Mesendoderm (in vitro differentiated cells): ENCODE data around the gene HTR1B.

ENCODE experiments used
- DNase-seq: peaks from one replicate; pipeline ENCODE4 v3.0.0; 2013
- H2AK5ac ChIP-seq: 2 replicates; pipeline ENCODE4 v1.6.1; 2013; ENCODE audit warnings: low read length, inconsistent platforms
- H2BK120ac ChIP-seq: 2 replicates; pipeline ENCODE4 v1.6.1; 2013; ENCODE audit warnings: low read depth, mild to moderate bottlenecking, low read length, moderate library complexity, mixed read lengths
- H2BK15ac ChIP-seq: replicated peaks from 2 replicates; pipeline ENCODE4 v1.6.1; 2013; ENCODE audit warnings: low read depth, mild to moderate bottlenecking, moderate library complexity
- H2BK5ac ChIP-seq: 2 replicates; pipeline ENCODE4 v1.6.1; 2013; ENCODE audit warnings: low read length, inconsistent platforms
- H3K18ac ChIP-seq: 2 replicates; pipeline ENCODE4 v1.6.1; 2013; ENCODE audit warnings: mild to moderate bottlenecking, low read length, mixed read lengths
- H3K23ac ChIP-seq: one replicate; pipeline ENCODE4 v1.6.1; 2013; ENCODE audit warnings: low read length
- H3K27ac ChIP-seq: 2 replicates; pipeline ENCODE4 v1.5.1; 2013; ENCODE audit warnings: low read depth, mild to moderate bottlenecking, inconsistent platforms, low read length, moderate library complexity
- H3K27me3 ChIP-seq: 2 replicates; pipeline ENCODE4 v1.6.1; 2013; ENCODE audit warnings: low read length, control low read depth, mild to moderate bottlenecking, inconsistent platforms; ENCODE audit not compliant: insufficient read depth, poor library complexity
- H3K36me3 ChIP-seq: 2 replicates; pipeline ENCODE4 v1.6.1; 2013; ENCODE audit warnings: low read length, inconsistent platforms; ENCODE audit not compliant: control insufficient read depth, insufficient read depth
- H3K4ac ChIP-seq: one replicate; pipeline ENCODE4 v1.6.1; 2013; ENCODE audit warnings: low read depth, mild to moderate bottlenecking, low read length, moderate library complexity
- H3K4me1 ChIP-seq: 2 replicates; pipeline ENCODE4 v1.6.1; 2013; ENCODE audit warnings: low read depth, low read length, inconsistent platforms; ENCODE audit not compliant: control insufficient read depth
- H3K4me2 ChIP-seq: 2 replicates; pipeline ENCODE4 v1.6.1; 2013; ENCODE audit warnings: low read length
- H3K4me3 ChIP-seq: 2 replicates; pipeline ENCODE4 v1.5.1; 2013; ENCODE audit warnings: mild to moderate bottlenecking, low read length
- H3K56ac ChIP-seq: one replicate; pipeline ENCODE4 v1.6.1; 2013; ENCODE audit warnings: low read length
- H3K79me1 ChIP-seq: 2 replicates; pipeline ENCODE4 v1.6.1; 2013; ENCODE audit warnings: low read length, inconsistent platforms
- H3K79me2 ChIP-seq: 2 replicates; pipeline ENCODE4 v1.6.1; 2013; ENCODE audit warnings: mild to moderate bottlenecking, low read length; ENCODE audit not compliant: control insufficient read depth, insufficient read depth
- H3K9ac ChIP-seq: 2 replicates; pipeline ENCODE4 v1.6.1; 2013; ENCODE audit warnings: low read length, inconsistent platforms
- H4K5ac ChIP-seq: one replicate; pipeline ENCODE4 v1.6.1; 2013; ENCODE audit warnings: low read length
- H4K8ac ChIP-seq: one replicate; pipeline ENCODE4 v1.6.1; 2013; ENCODE audit warnings: low read depth, mild to moderate bottlenecking, control low read depth, low read length, moderate library complexity
- WGBS: extraction: QIAGEN DNeasy Blood & Tissue Kit; methylation state at CpG from one replicate; pipeline ENCODE4 v1.1.7; 2013; ENCODE audit warnings: low lambda C conversion rate, missing lambda C conversion rate; ENCODE audit not compliant: insufficient coverage; ENCODE audit errors: extremely low coverage; 5-methylcytosine and 5-hydroxymethylcytosine counted together

Gene HTR1B

DNA sequence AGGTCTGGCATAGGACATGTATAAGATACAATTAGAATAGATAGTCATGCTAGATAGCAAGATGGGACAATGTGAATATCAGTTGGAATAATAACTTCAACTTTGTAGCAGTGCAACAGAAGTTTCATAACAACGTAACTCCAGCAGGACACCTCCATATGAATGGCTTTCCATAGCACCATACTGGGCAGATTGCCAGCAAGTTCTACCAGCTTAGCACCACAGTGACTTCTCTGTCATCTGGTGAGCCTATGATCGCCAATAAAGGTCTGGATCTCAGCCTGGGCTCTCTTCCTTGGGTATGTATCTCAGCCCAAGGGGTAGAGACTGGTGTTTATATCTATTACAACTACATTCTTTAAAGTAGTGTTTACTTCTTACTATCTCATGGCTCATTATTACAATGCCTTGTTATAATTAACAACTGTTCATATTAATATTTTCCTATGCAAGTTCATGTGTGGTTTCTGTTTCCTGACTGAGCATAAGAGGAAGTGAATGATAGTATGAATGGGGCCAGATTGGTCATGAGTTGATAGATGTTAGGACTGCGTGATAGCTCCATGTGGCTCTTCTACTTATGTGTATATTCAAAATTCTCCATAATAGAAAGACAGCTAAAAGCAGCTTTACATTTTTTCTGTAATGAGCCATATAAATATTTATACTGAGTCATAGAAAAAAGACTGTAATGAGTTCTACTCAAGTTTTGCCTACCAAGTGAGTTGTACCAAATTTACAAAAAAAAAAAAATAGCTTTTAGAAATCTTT is 22.9 kb downstream of the HTR1B start:
- H2AK5ac ChIP-seq, result no peak overlapping the region
- H2BK120ac ChIP-seq, result no peak overlapping the region
- no peak overlapping the region for H3K18ac ChIP-seq
- WGBS, result no CpG with 5 or more reads among the region's 3 CpGs
- H2BK5ac ChIP-seq, result no peak overlapping the region
- no peak for DNase-seq
- H2BK15ac ChIP-seq, result no peak overlapping the region
- no peak overlapping the region for H3K4ac ChIP-seq
- no peak overlapping the region for H3K9ac ChIP-seq
- H4K5ac ChIP-seq, result no peak overlapping the region
- no peaks in the 10 kb centered on the region for H3K27me3 ChIP-seq
- no peaks in the 10 kb centered on the region for H3K79me2 ChIP-seq
- no peaks in the 10 kb centered on the region for H3K4me1 ChIP-seq
- no peak overlapping the region for H4K8ac ChIP-seq
- H3K4me3 ChIP-seq, result no peak overlapping the region
- no peak overlapping the region for H3K56ac ChIP-seq
- no peaks in the 10 kb centered on the region for H3K79me1 ChIP-seq
- H3K23ac ChIP-seq, result no peak overlapping the region
- no peak overlapping the region for H3K27ac ChIP-seq
- no peaks in the 10 kb centered on the region for H3K36me3 ChIP-seq
- H3K4me2 ChIP-seq, result no peak overlapping the region

DNA sequence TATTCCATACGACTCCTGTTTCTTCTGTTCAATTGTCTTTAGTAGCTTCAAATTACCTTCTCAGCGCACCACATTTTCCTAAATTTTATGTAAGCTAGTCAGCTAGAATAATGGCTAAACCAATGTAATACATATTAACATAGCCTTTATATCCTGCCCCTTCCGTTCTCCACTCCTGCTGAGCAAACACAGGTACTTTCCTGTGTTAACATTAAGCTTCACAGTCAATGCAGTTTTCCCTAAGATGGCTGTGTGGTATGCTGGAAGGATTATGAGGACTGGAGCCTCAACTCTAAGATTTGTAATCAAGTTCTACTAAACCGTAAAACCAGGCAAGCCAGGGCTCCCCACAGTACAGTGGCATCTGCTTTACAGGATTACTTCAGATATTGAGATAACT is 29.4 kb downstream of the HTR1B start:
- Histone ChIP-seq H3K4ac (no peak overlapping the region), H3K4me1 (no peaks in the 10 kb centered on the region), H2BK120ac (no peak overlapping the region), H3K56ac (no peak overlapping the region), H2BK15ac (no peak overlapping the region), H3K79me1 (no peaks in the 10 kb centered on the region), H2AK5ac (no peak overlapping the region), H3K23ac (no peak overlapping the region), H3K18ac (no peak overlapping the region), H4K5ac (no peak overlapping the region), H3K9ac (no peak overlapping the region), H3K79me2 (no peaks in the 10 kb centered on the region), H2BK5ac (no peak overlapping the region), H3K36me3 (no peaks in the 10 kb centered on the region), H4K8ac (no peak overlapping the region), H3K27ac (no peak overlapping the region), H3K4me3 (no peak overlapping the region), H3K4me2 (no peak overlapping the region), H3K27me3 (no peaks in the 10 kb centered on the region)
- no peak for DNase-seq
- no CpG with 5 or more reads among the region's 4 CpGs for WGBS

DNA sequence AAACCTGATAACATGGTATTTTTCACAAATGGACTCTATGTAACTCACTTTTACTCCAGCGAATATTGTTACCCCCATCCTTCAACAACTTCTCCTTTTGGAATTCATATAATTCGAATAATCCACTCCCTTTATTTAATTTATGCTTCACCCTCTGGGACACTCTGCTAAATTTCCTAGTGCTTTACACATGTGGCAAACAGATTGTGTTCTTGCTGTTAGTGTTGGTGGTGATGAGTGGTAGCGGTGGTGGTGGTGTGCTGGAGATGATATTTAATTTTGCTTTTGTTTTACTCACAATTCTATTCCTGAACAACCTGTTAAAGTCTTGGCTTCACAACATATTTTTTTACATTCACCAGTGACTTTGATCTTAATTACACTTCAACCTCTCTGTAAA is 32.8 kb downstream of the HTR1B start:
- no peak overlapping the region for H3K18ac ChIP-seq
- no peak overlapping the region for H4K5ac ChIP-seq
- no peak overlapping the region for H3K4me2 ChIP-seq
- no peak overlapping the region for H2BK15ac ChIP-seq
- H3K79me2 ChIP-seq, result no peaks in the 10 kb centered on the region
- 100% methylated on average over 2 of the region's 3 CpGs for WGBS
- no peak overlapping the region for H3K9ac ChIP-seq
- no peak overlapping the region for H3K27ac ChIP-seq
- no peaks in the 10 kb centered on the region for H3K27me3 ChIP-seq
- no peaks in the 10 kb centered on the region for H3K4me1 ChIP-seq
- no peak overlapping the region for H2AK5ac ChIP-seq
- no peak overlapping the region for H3K56ac ChIP-seq
- no peak for DNase-seq
- no peak overlapping the region for H3K4me3 ChIP-seq
- H3K79me1 ChIP-seq, result no peaks in the 10 kb centered on the region
- no peak overlapping the region for H3K4ac ChIP-seq
- H3K36me3 ChIP-seq, result no peaks in the 10 kb centered on the region
- H2BK5ac ChIP-seq, result no peak overlapping the region
- no peak overlapping the region for H3K23ac ChIP-seq
- H2BK120ac ChIP-seq, result no peak overlapping the region
- no peak overlapping the region for H4K8ac ChIP-seq

DNA sequence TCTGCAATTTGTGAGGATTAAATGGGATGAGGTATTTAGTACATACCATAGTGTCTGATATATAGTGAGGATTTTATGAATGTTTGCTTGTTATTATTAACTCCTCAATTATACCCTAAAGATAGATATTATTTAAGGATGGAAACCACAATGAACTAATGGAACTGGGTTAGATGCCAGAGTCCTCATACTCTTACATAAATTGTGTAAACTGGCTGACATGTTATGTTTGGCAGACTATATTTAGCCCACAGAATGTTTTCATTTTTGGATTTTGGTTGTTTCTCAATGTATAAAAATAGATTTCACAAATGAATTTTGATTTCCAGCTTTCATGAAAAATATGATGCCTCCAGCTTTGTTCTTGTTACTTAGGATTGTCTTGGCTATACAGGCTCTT is 37.6 kb downstream of the HTR1B start:
- Histone ChIP-seq H3K36me3 (no peaks in the 10 kb centered on the region), H3K79me1 (no peaks in the 10 kb centered on the region), H3K27me3 (no peaks in the 10 kb centered on the region), H2AK5ac (no peak overlapping the region), H3K4me3 (no peak overlapping the region), H4K5ac (no peak overlapping the region), H3K18ac (no peak overlapping the region), H4K8ac (no peak overlapping the region), H2BK5ac (no peak overlapping the region), H3K4me2 (no peak overlapping the region), H2BK120ac (no peak overlapping the region), H3K4ac (no peak overlapping the region), H3K23ac (no peak overlapping the region), H3K9ac (no peak overlapping the region), H3K4me1 (no peaks in the 10 kb centered on the region), H3K79me2 (no peaks in the 10 kb centered on the region), H3K27ac (no peak overlapping the region), H3K56ac (no peak overlapping the region), H2BK15ac (no peak overlapping the region)
- no peak for DNase-seq

DNA sequence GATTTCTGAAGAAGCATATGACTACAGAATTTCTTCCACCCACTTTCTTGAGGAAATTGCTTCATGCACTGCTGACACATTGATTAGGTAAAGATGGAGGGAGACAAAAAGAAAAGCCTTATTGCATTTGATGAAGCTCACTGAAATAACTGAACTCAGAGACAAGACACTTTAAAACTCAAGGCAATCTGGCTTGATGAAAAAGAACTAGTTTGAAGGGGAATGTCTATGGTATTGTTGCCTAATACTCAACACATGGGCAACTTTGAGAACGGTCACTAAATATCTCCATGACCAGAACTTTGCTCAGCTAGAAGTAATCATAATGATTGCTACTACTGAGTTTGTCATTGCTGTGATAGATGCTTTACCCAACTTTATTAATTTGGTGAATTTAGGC is 38.1 kb downstream of the HTR1B start:
- Histone ChIP-seq H3K18ac (no peak overlapping the region), H3K9ac (no peak overlapping the region), H3K56ac (no peak overlapping the region), H3K4ac (no peak overlapping the region), H2BK15ac (no peak overlapping the region), H2BK120ac (no peak overlapping the region), H3K79me1 (no peaks in the 10 kb centered on the region), H3K4me2 (no peak overlapping the region), H2BK5ac (no peak overlapping the region), H3K23ac (no peak overlapping the region), H4K5ac (no peak overlapping the region), H3K4me1 (no peaks in the 10 kb centered on the region), H3K4me3 (no peak overlapping the region), H4K8ac (no peak overlapping the region), H2AK5ac (no peak overlapping the region), H3K27ac (no peak overlapping the region), H3K36me3 (no peaks in the 10 kb centered on the region), H3K79me2 (no peaks in the 10 kb centered on the region), H3K27me3 (no peaks in the 10 kb centered on the region)
- WGBS, result no CpG with 5 or more reads among the region's 1 CpG
- no peak for DNase-seq

DNA sequence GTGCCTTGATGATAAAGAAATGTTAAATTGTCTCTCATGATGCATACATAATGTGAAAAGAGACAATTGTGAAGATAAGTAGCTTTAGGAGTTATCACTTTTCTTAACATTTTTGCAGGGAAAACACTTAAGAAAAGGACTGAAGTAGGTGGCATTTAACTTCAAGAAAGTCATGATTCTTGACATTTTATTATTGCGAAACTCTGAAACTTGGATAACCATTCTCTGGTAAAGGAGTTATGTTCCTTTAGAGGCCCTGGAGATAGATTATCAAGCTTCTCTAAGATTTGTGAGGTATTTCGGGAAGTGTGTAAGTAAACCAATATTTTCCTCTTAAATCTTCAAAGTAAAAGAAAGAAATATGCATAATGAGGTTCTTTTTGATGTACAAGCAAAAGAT is 38.5 kb downstream of the HTR1B start:
- no peak overlapping the region for H2BK120ac ChIP-seq
- H2BK15ac ChIP-seq, result no peak overlapping the region

More for the DNA sequence above, 38.5 kb downstream of the HTR1B start:
- Histone ChIP-seq H3K23ac (no peak overlapping the region), H3K4me3 (no peak overlapping the region), H4K5ac (no peak overlapping the region), H3K79me1 (no peaks in the 10 kb centered on the region), H3K4me2 (no peak overlapping the region), H3K4me1 (no peaks in the 10 kb centered on the region), H2AK5ac (no peak overlapping the region), H3K79me2 (no peaks in the 10 kb centered on the region), H3K4ac (no peak overlapping the region), H3K27me3 (no peaks in the 10 kb centered on the region), H2BK5ac (no peak overlapping the region), H3K9ac (no peak overlapping the region), H3K56ac (no peak overlapping the region), H3K18ac (no peak overlapping the region), H3K36me3 (no peaks in the 10 kb centered on the region), H3K27ac (no peak overlapping the region), H4K8ac (no peak overlapping the region)
- no CpG with 5 or more reads among the region's 2 CpGs for WGBS
- no peak for DNase-seq
